Endometrial microvascular endothelial cells (primary cell): ENCODE results near the gene COBLL1. TPM values are rescaled to one million over a fixed set of nuclear protein-coding genes. Genes with fewer than 3 reads are reported as not detected.
"Not testable (repeated sequence)": the region's sequence is repeated elsewhere in the genome, so short reads cannot be mapped to it uniquely, and the experiment has no call there.

Experiments
- in situ Hi-C: cut with HindIII; loops from 2 replicates; pipeline ENCODE4 v1.10.0; 2017; ENCODE audit warnings: low sequenced_read_pairs, low pct_unique_long_range_greater_than_20kb; ENCODE audit errors: inconsistent ontology term
- total RNA-seq: library from RNA; depleted of rRNA; stranded (reverse); fragments of >200 nt; gene quantifications from one replicate; pipeline ENCODE4 v1.2.3, GENCODE V29; 2015; ENCODE audit errors: inconsistent ontology term

Gene COBLL1
- total RNA-seq = 12.2 TPM

GRCh38 chr2:164841719-164842623, at the start of gene COBLL1:
COBLL1 (minus strand) TSS chr2:164841823; CDS start chr2:164841196, 627 bp downstream.
- in situ Hi-C loops = no loop called here

GRCh38 chr2:164890544-164890943, 48.9 kb upstream of the COBLL1 start:
- in situ Hi-C loops = no loop called here

GRCh38 chr2:164888592-164888991, 47.0 kb upstream of the COBLL1 start:
- in situ Hi-C loops = no loop called here

GRCh38 chr2:164887434-164888144, 46.0 kb upstream of the COBLL1 start:
- in situ Hi-C loops = no loop called here

GRCh38 chr2:164882276-164882675, 40.7 kb upstream of the COBLL1 start:
- in situ Hi-C loops = no loop called here

GRCh38 chr2:164881524-164881923, 39.9 kb upstream of the COBLL1 start:
- in situ Hi-C loops = no loop called here

- in situ Hi-C loops = no loop called here
Measured at GRCh38 chr2:164879901-164880535, 38.4 kb upstream of the COBLL1 start.

- in situ Hi-C loops = no loop called here
Measured at GRCh38 chr2:164877927-164878326, 36.3 kb upstream of the COBLL1 start.

- in situ Hi-C loops = no loop called here
Measured at GRCh38 chr2:164877169-164877568, 35.5 kb upstream of the COBLL1 start.

- in situ Hi-C loops = no loop called here
Measured at GRCh38 chr2:164875334-164876205, 33.9 kb upstream of the COBLL1 start.

GRCh38 chr2:164873210-164873908, 31.7 kb upstream of the COBLL1 start:
- in situ Hi-C loops = no loop called here

GRCh38 chr2:164871404-164871803, 29.8 kb upstream of the COBLL1 start:
- in situ Hi-C loops = no loop called here

- in situ Hi-C loops = no loop called here
Measured at GRCh38 chr2:164869420-164869772, 27.8 kb upstream of the COBLL1 start.

- in situ Hi-C loops = no loop called here
Measured at GRCh38 chr2:164868563-164869419, 27.2 kb upstream of the COBLL1 start.

- in situ Hi-C loops = no loop called here
Measured at GRCh38 chr2:164867779-164868397, 26.3 kb upstream of the COBLL1 start.

- in situ Hi-C loops = not testable (repeated sequence)
Measured at GRCh38 chr2:164866381-164866780, 24.8 kb upstream of the COBLL1 start.

GRCh38 chr2:164860694-164861042, 19.0 kb upstream of the COBLL1 start:
- in situ Hi-C loops = no loop called here
